ENCODE measurements around the gene RARG. TPM values are rescaled to one million over a fixed set of nuclear protein-coding genes. Genes with fewer than 3 reads are reported as not detected.

The RARG gene
- 9.8 and 26.1 TPM in 2 replicates for total RNA-seq

DNA sequence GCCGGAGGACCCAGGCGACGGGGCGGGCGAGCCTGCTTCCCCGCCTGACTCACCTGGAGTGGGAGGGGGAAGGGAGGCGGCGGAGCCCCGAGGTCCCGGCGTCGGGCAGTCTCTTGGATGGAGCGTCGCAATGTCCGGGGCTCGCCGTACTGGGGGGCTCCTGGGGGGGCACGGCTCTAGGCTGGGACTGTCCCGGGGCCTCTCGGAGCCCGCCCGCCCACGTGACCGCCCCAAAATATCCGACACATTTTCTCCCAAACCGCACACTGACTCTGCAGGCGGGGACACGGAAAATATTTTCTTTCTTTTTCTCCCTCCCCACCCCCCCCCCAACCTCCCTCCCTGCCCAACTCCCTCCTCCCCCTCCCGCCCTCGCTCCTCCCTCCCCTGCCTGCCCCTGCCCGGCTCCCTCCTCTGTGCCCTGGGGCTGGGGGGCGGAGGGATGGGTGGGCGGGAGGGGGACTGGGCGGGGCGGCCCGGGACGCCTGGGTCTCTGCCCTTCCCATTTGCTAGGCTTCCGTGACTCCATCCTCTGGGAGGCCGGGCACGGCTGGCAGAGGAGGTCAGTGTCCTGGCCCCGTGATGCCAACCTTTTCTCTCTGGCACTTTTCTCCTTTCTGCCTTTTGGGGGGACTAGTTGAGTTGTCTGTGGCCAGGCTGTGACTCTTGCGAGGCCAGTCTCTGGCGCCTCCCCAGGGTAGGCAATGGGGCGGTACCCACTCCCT, at the start of gene RARG:
TSS of gene RARG (minus strand) at position 289 of the 725 bp plus-strand sequence. CDS start 4,664 bp downstream, outside the sequence.

DNA sequence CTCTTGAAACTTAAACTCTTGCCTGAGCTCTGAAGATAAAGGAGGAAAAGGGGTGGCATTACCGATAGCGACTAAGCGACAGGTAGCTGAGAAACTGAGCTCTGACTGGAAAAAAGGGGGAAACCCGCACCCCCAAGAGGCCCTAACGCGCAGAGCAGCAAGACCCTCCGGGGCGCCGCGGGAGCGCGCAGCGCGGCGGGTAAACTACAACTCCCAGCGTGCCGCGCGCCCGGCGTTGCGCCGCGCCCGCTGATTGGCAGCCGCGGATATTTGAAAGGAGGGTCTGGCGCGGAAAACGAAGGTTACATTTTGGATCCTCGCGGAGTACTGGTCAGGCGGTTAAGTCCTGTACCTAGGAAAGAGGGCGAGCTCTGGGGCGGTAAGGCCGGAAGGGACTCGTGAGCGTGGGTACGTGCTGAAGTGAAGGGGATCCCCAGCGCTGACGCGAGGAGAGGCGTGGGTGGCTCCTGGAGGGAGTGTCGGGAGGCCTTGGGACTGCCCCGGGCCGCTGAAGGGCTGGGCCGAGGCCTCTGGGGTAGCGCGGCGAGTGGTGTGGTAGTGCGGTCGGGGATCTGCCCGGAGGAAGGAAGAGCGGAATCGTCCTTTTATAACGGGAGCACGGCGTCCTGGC, 36.1 kb upstream of the RARG start, which contains the start of gene ESPL1:
TSS of gene ESPL1 (plus strand) at position 301 of the 631 bp plus-strand sequence. CDS start 468 bp downstream, outside the sequence.

DNA sequence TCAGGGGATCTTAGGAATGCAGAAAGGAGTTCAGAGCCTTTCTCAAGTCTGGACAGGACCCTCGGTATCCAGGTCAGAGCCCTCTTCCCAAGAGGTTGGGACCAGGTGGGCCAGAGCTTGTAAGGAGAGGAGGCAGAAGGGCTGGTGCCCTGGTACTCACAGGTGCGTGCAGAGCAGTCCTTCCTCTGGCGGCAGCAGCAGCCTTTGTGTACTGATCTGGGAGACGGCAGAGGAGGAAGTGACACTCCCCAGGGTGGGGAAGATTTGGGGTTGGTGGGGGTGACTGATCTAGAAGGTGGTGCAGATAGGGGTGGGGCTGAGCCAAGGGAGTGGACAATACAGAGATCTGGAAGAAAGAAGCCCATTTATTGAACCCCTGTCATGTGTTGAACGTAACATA, 25.0 kb downstream of the RARG start, which contains the start of gene ITGB7:
TSS of gene ITGB7 (minus strand) at position 210 of the 400 bp plus-strand sequence. CDS start 6,808 bp downstream, outside the sequence.

DNA sequence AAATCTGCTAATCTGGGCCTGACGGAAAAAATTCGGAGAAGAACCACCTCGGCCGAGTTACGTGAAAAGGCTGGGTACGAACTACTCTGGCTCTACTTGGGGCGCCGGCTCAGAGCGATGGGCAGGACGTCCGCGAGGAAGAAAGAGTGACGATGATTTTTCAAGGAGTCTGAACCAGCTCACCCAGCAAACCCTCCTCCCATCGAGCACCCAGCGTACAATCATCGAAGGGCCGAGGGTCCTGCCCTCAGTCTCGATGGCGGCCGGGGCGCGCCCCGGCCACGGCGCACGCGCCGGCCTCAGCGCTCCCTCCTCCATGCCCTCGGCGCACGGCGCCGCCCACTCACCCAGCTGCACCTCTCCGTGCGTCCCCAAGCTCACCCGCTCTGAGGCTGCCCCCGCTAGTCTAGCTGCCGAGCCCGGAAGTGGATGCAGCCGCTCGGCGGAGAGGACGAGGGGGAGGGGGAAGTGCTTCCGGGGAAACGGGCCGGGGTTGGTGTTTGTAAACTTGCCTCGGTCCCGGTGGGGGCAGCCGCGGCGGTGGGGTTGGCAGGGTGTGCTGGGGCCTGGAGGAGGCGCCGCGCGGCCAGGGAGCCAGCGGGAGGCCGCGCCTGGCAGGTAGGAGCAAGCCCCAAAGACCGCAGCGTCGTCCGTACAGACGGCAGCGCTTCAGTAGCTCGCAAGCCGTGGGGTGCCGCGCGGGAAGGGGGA, 51.6 kb downstream of the RARG start, which contains the start of the genes CSAD and ZNF740:
TSS of gene CSAD (minus strand) at position 706 of the 711 bp plus-strand sequence. CDS start 7,455 bp downstream, outside the sequence.
TSS of gene ZNF740 (plus strand) at position 503 of the 711 bp plus-strand sequence. CDS start 1,262 bp downstream, outside the sequence.

Other genes with a start within 250 kb of the RARG start
- gene EIF4B, start 225.8 kb downstream of the RARG start, total RNA-seq: 286 and 397 TPM in 2 replicates
- 19.6 and 39.2 TPM in 2 replicates for gene TNS2, start 182.1 kb downstream of the RARG start, total RNA-seq
- gene SPRYD3, start 152.8 kb downstream of the RARG start, total RNA-seq: 22.7 and 24.0 TPM in 2 replicates
- 120 and 258 TPM in 2 replicates for gene IGFBP6, start 134.5 kb downstream of the RARG start, total RNA-seq
- not detected in 2 replicates for gene SOAT2, start 128.7 kb downstream of the RARG start, total RNA-seq
- 3.9 and 9.9 TPM in 2 replicates for gene ZNF740, start 51.5 kb downstream of the RARG start, total RNA-seq
- 1.6 and 8.7 TPM in 2 replicates for gene CSAD, start 51.3 kb downstream of the RARG start, total RNA-seq
- gene ITGB7, start 25.0 kb downstream of the RARG start, total RNA-seq: 0.89 TPM in 1 of 2 replicates, not detected in the other
- 1.3 and 26.6 TPM in 2 replicates for gene ESPL1, start 36.1 kb upstream of the RARG start, total RNA-seq
- 240 and 333 TPM in 2 replicates for gene PFDN5, start 63.3 kb upstream of the RARG start, total RNA-seq
- gene MYG1, start 67.5 kb upstream of the RARG start, total RNA-seq: 74.3 and 81.6 TPM in 2 replicates
- gene AAAS, start 89.4 kb upstream of the RARG start, total RNA-seq: 48.6 and 82.5 TPM in 2 replicates
- not detected in 2 replicates for gene SP7, start 104.1 kb upstream of the RARG start, total RNA-seq
- gene SP1, start 148.0 kb upstream of the RARG start, total RNA-seq: 37.0 and 60.8 TPM in 2 replicates
- not detected in 2 replicates for gene AMHR2, start 191.6 kb upstream of the RARG start, total RNA-seq
- 82.9 and 105 TPM in 2 replicates for gene PRR13, start 209.5 kb upstream of the RARG start, total RNA-seq
- gene PCBP2, start 219.9 kb upstream of the RARG start, total RNA-seq: 263 and 427 TPM in 2 replicates